ENCODE results near the gene ITIH5.

DNA sequence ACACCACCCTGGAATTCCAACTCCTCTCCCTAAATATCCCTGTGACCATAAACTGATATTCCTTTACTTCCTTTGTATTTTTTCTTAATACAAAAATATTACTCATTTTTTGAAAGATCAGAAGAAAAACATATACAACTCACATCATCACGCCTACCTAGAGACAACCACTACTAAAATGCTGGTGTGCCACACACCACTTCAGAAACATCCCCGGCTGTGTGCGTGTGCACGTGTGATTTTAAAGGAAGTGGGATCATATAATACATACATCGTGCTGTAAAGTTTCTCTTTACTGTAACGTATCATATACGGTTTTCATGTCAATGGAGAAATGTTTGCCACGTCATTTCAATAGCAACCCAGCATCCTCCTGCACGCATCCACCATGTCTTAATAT lies 76.5 kb downstream of the ITIH5 start:
- TF ChIP-seq, protein P1, sequence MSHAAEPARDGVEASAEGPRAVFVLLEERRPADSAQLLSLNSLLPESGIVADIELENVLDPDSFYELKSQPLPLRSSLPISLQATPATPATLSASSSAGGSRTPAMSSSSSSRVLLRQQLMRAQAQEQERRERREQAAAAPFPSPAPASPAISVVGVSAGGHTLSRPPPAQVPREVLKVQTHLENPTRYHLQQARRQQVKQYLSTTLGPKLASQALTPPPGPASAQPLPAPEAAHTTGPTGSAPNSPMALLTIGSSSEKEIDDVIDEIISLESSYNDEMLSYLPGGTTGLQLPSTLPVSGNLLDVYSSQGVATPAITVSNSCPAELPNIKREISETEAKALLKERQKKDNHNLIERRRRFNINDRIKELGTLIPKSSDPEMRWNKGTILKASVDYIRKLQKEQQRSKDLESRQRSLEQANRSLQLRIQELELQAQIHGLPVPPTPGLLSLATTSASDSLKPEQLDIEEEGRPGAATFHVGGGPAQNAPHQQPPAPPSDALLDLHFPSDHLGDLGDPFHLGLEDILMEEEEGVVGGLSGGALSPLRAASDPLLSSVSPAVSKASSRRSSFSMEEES (CRISPR knock-in tag; IDR thresholded peaks at IDR 0.05), result no peak
- TF ChIP-seq HMG20B (CRISPR knock-in tag; conservative IDR thresholded peaks at IDR 0.05), result no peak
- TF ChIP-seq, protein P2, sequence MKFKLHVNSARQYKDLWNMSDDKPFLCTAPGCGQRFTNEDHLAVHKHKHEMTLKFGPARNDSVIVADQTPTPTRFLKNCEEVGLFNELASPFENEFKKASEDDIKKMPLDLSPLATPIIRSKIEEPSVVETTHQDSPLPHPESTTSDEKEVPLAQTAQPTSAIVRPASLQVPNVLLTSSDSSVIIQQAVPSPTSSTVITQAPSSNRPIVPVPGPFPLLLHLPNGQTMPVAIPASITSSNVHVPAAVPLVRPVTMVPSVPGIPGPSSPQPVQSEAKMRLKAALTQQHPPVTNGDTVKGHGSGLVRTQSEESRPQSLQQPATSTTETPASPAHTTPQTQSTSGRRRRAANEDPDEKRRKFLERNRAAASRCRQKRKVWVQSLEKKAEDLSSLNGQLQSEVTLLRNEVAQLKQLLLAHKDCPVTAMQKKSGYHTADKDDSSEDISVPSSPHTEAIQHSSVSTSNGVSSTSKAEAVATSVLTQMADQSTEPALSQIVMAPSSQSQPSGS (CRISPR knock-in tag; IDR thresholded peaks at IDR 0.05), result no peak
